ENCODE data around the gene TNFRSF1A.

GRCh38 chr12:6306599-6307220 lies 35.2 kb downstream of the TNFRSF1A start:
- no peak for TF ChIP-seq CENPT (CRISPR knock-in tag; IDR thresholded peaks at IDR 0.05; ENCODE audit: low read depth)
- no peak for TF ChIP-seq FOXO4 (CRISPR knock-in tag; conservative IDR thresholded peaks at IDR 0.05)
- no peak for TF ChIP-seq POLR2AphosphoS5 (IDR thresholded peaks at IDR 0.05; ENCODE audit: low read depth, low read length)
- TF ChIP-seq ZBTB33 (CRISPR knock-in tag; IDR thresholded peaks at IDR 0.05) = no peak
- TF ChIP-seq POLR2A (IDR thresholded peaks at IDR 0.05; ENCODE audit: insufficient read depth in 1 of 2, low read depth in 2 of 2, low read length in 2 of 2) = no peak
- TF ChIP-seq GMEB1 (CRISPR knock-in tag; IDR thresholded peaks at IDR 0.05; ENCODE audit: borderline replicate concordance) = no peak
